ENCODE results near the gene CPLX1. TPM values are rescaled to one million over a fixed set of nuclear protein-coding genes. Genes with fewer than 3 reads are reported as not detected.

Gene CPLX1
- polyA plus RNA-seq, 3 donors: not detected

- intact Hi-C loops (cut with micrococcal nuclease): no loop called here
- H3K79me2 ChIP-seq (ENCODE audit: insufficient read depth, low read length): no peaks in the 10 kb centered on the region
- no peaks in the 10 kb centered on the region for H3K4me1 ChIP-seq (ENCODE audit: control insufficient read depth in 1 of 2, insufficient read depth in 2 of 2, low read length in 2 of 2)
- Mint-ChIP-seq H3K4me1 (no peaks in the 10 kb centered on the region), H3K9me3 (peaks cover 0 to 5% (median 0%) of the 10 kb centered on the region in 7 donors), H3K27me3 (ENCODE audit: low read depth in 3 of 3) (peaks cover 0 to 3% (median 2%) of the 10 kb centered on the region in 3 donors), H3K4me3 (no peak overlapping the region), H3K36me3 (peaks cover 36 to 56% of the 10 kb centered on the region in 2 donors), H3K27ac (peak overlapping the region in 2 of 7 donors; percentile 63 to 72)
- H3K4me3 ChIP-seq (replicated peaks in 1 of 3; ENCODE audit: low read depth in 2 of 3, low read length in 3 of 3): no peak overlapping the region
- DNase-seq: no peak
- 82% methylated on average over 18 of the region's 22 CpGs for WGBS (ENCODE audit: insufficient coverage)
- no peak overlapping the region for H2AFZ ChIP-seq (ENCODE audit: insufficient read depth, low read depth, low read length, poor library complexity, severe bottlenecking)
- no peak for TF ChIP-seq CTCF (IDR thresholded peaks at IDR 0.05)
- no peaks in the 10 kb centered on the region for H3K9me3 ChIP-seq (replicated peaks in 1 of 2; ENCODE audit: control insufficient read depth in 1 of 2, insufficient read depth in 1 of 2, low read length in 2 of 2)
- H3K27me3 ChIP-seq (ENCODE audit: control insufficient read depth in 2 of 2, insufficient read depth in 2 of 2, low read length in 2 of 2): no peaks in the 10 kb centered on the region
- H3K36me3 ChIP-seq (replicated peaks in 1 of 2; ENCODE audit: control insufficient read depth in 1 of 2, insufficient read depth in 2 of 2, low read length in 2 of 2): peaks cover 25 to 60% of the 10 kb centered on the region in 2 donors
- no peak overlapping the region for H3K27ac ChIP-seq (ENCODE audit: low read depth in 1 of 2, low read length in 2 of 2)
- H3K9ac ChIP-seq (ENCODE audit: insufficient read depth, low read length, poor library complexity, severe bottlenecking): no peak overlapping the region
- no peak overlapping the region for H3K4me2 ChIP-seq (replicated peaks; ENCODE audit: extremely low read depth, low read length, poor library complexity, severe bottlenecking)
- H4K20me1 ChIP-seq (ENCODE audit: insufficient read depth, low read length): peaks cover 26% of the 10 kb centered on the region
Measured at GRCh38 chr4:743463-744211, 82.3 kb downstream of the CPLX1 start.

- intact Hi-C loops (cut with micrococcal nuclease): no loop called here
- H3K27ac Mint-ChIP-seq: peak overlapping the region in 1 of 7 donors; percentile 50
Measured at GRCh38 chr4:742742-743311, 83.1 kb downstream of the CPLX1 start.

More at GRCh38 chr4:742742-743311, 83.1 kb downstream of the CPLX1 start:
- Histone ChIP-seq H3K4me3 (replicated peaks in 1 of 3; ENCODE audit: low read depth in 2 of 3, low read length in 3 of 3) (no peak overlapping the region), H3K27me3 (ENCODE audit: control insufficient read depth in 2 of 2, insufficient read depth in 2 of 2, low read length in 2 of 2) (no peaks in the 10 kb centered on the region), H3K4me1 (ENCODE audit: control insufficient read depth in 1 of 2, insufficient read depth in 2 of 2, low read length in 2 of 2) (no peaks in the 10 kb centered on the region), H3K9ac (ENCODE audit: insufficient read depth, low read length, poor library complexity, severe bottlenecking) (no peak overlapping the region), H2AFZ (ENCODE audit: insufficient read depth, low read depth, low read length, poor library complexity, severe bottlenecking) (no peak overlapping the region), H4K20me1 (ENCODE audit: insufficient read depth, low read length) (peaks cover 24% of the 10 kb centered on the region), H3K36me3 (replicated peaks in 1 of 2; ENCODE audit: control insufficient read depth in 1 of 2, insufficient read depth in 2 of 2, low read length in 2 of 2) (peaks cover 24 to 59% of the 10 kb centered on the region in 2 donors), H3K79me2 (ENCODE audit: insufficient read depth, low read length) (no peaks in the 10 kb centered on the region), H3K4me2 (replicated peaks; ENCODE audit: extremely low read depth, low read length, poor library complexity, severe bottlenecking) (no peak overlapping the region), H3K27ac (ENCODE audit: low read depth in 1 of 2, low read length in 2 of 2) (no peak overlapping the region), H3K9me3 (replicated peaks in 1 of 2; ENCODE audit: control insufficient read depth in 1 of 2, insufficient read depth in 1 of 2, low read length in 2 of 2) (no peaks in the 10 kb centered on the region)
- Mint-ChIP-seq H3K27me3 (ENCODE audit: low read depth in 3 of 3) (peaks cover 0 to 3% (median 2%) of the 10 kb centered on the region in 3 donors), H3K4me1 (no peaks in the 10 kb centered on the region), H3K9me3 (peaks cover 0 to 5% (median 0%) of the 10 kb centered on the region in 7 donors), H3K4me3 (no peak overlapping the region), H3K36me3 (peaks cover 36 to 56% of the 10 kb centered on the region in 2 donors)
- 66% methylated on average over 16 of the region's 26 CpGs for WGBS (ENCODE audit: insufficient coverage)
- TF ChIP-seq CTCF (IDR thresholded peaks at IDR 0.05): peak; percentile 98
- DNase-seq: peak; percentile 37 to 49 (median 38)
